Adipose tissue (tissue), 3 donors: ENCODE results near the gene HOXC10. TPM values are rescaled to one million over a fixed set of nuclear protein-coding genes. Genes with fewer than 3 reads are reported as not detected.

Experiments used
- H3K27ac ChIP-seq: one replicate; pipeline ENCODE4 v1.5.1; 2013; ENCODE audit warnings: low read depth, low read length
- WGBS, 3 donors: extraction: QIAGEN DNeasy Blood & Tissue Kit; methylation state at CpG; one replicate each; pipeline ENCODE4 v1.1.7; 2013; 5-methylcytosine and 5-hydroxymethylcytosine counted together
- polyA plus RNA-seq, 3 donors: library from polyadenylated mRNA; stranded (reverse); fragments of 200-250 nt; gene quantifications; one replicate each; pipeline ENCODE4 v1.2.3, GENCODE V29; 2013
- donor health status: healthy with polysubstance abuse.
- donor health status: Bipolar disorder and iron deficiency.
- donor health status: healthy.

Gene HOXC10
- polyA plus RNA-seq, 3 donors, result 0.22 to 0.63 TPM; not detected in 1

GRCh38 chr12:53949631-53950436, 35.1 kb upstream of the HOXC10 start:
- no peak overlapping the region for H3K27ac ChIP-seq
- 3 to 8% (median 4%) methylated on average over 34 of the region's 34 CpGs for WGBS, 3 donors

- no peak overlapping the region for H3K27ac ChIP-seq
- WGBS, 3 donors, result 2 to 7% (median 5%) methylated on average over 10 of the region's 10 CpGs
These were observed 34.5 kb upstream of the HOXC10 start for GRCh38 chr12:53950437-53950773.

- 2 to 4% (median 4%) methylated on average over 34 of the region's 34 CpGs for WGBS, 3 donors
- H3K27ac ChIP-seq, result no peak overlapping the region
These were observed 34.0 kb upstream of the HOXC10 start for GRCh38 chr12:53950789-53951576.

- H3K27ac ChIP-seq, result no peak overlapping the region
- 4 to 6% (median 4%) methylated on average over 47 of the region's 47 CpGs for WGBS, 3 donors
These were observed 33.2 kb upstream of the HOXC10 start for GRCh38 chr12:53951577-53952334.

- no peak overlapping the region for H3K27ac ChIP-seq
- 12 to 14% (median 14%) methylated on average over 13 of the region's 13 CpGs for WGBS, 3 donors
These were observed 32.6 kb upstream of the HOXC10 start for GRCh38 chr12:53952335-53952694.

GRCh38 chr12:53952871-53953734, 31.8 kb upstream of the HOXC10 start:
- no peak overlapping the region for H3K27ac ChIP-seq
- WGBS, 3 donors, result 6 to 7% (median 7%) methylated on average over 38 of the region's 38 CpGs

GRCh38 chr12:53953831-53954693, 30.9 kb upstream of the HOXC10 start:
- 8 to 10% (median 9%) methylated on average over 19 of the region's 19 CpGs for WGBS, 3 donors
- H3K27ac ChIP-seq, result no peak overlapping the region

GRCh38 chr12:53954694-53955035, 30.3 kb upstream of the HOXC10 start, which contains the start of gene HOXC12:
TSS of gene HOXC12 (plus strand) at chr12:53954903. CDS start at chr12:53954930, 27 bp downstream.
- 4 to 7% (median 5%) methylated on average over 20 of the region's 20 CpGs for WGBS, 3 donors
- no peak within 1 kb of the TSS for H3K27ac ChIP-seq

GRCh38 chr12:53955036-53955775, 29.7 kb upstream of the HOXC10 start:
- no peak overlapping the region for H3K27ac ChIP-seq
- 2 to 6% (median 5%) methylated on average over 70 to 86 of the region's 86 CpGs for WGBS, 3 donors

GRCh38 chr12:53955776-53956250, 29.1 kb upstream of the HOXC10 start:
- 10 to 14% (median 11%) methylated on average over 10 of the region's 10 CpGs for WGBS, 3 donors

GRCh38 chr12:53956251-53956887, 28.6 kb upstream of the HOXC10 start:
- no peak overlapping the region for H3K27ac ChIP-seq
- 8 to 10% (median 10%) methylated on average over 25 of the region's 25 CpGs for WGBS, 3 donors

More at GRCh38 chr12:53955776-53956250, 29.1 kb upstream of the HOXC10 start:
- H3K27ac ChIP-seq, result no peak overlapping the region

GRCh38 chr12:53956914-53957536, 27.9 kb upstream of the HOXC10 start:
- H3K27ac ChIP-seq, result no peak overlapping the region
- 7 to 12% (median 10%) methylated on average over 11 of the region's 11 CpGs for WGBS, 3 donors

- no peak overlapping the region for H3K27ac ChIP-seq
- 16 to 22% (median 21%) methylated on average over 3 of the region's 3 CpGs for WGBS, 3 donors
These were observed 26.8 kb upstream of the HOXC10 start for GRCh38 chr12:53958128-53958527.

- whole genome bisulfite sequencing, 3 donors, result 7 to 12% (median 11%) methylated on average over 4 of the region's 4 CpGs
- H3K27ac ChIP-seq, result no peak overlapping the region
These were observed 25.6 kb upstream of the HOXC10 start for GRCh38 chr12:53959314-53959713.

GRCh38 chr12:53960187-53961024, 24.5 kb upstream of the HOXC10 start:
- WGBS, 3 donors, result 8 to 9% (median 9%) methylated on average over 39 of the region's 39 CpGs
- no peak overlapping the region for H3K27ac ChIP-seq
